Measurements from ENCODE around the gene PDSS1. TPM values are rescaled to one million over a fixed set of nuclear protein-coding genes. Genes with fewer than 3 reads are reported as not detected.
"Not testable (repeated sequence)": the region's sequence is repeated elsewhere in the genome, so short reads cannot be mapped to it uniquely, and the experiment has no call there.

Gene PDSS1
- total RNA-seq, 1 donor from 2014 or later: 14.1 TPM

- TF ChIP-seq CTCF (conservative IDR thresholded peaks at IDR 0.05): no peak
- Mint-ChIP-seq H3K9me3 (no peaks in the 10 kb centered on the region), H3K27ac (no peak overlapping the region), H3K36me3 (no peaks in the 10 kb centered on the region), H3K4me1 (ENCODE audit: unreplicated experiment) (no peaks in the 10 kb centered on the region), H3K4me3 (no peak overlapping the region), H3K27me3 (peaks cover 10% of the 10 kb centered on the region)
- DNase-seq (ENCODE audit: extremely low spot score, unreplicated experiment): no peak
Observed at GRCh38 chr10:26662864-26663263, 34.6 kb upstream of the PDSS1 start.

GRCh38 chr10:26665080-26666048 lies 32.1 kb upstream of the PDSS1 start:
- Mint-ChIP-seq H3K4me1 (ENCODE audit: unreplicated experiment) (no peaks in the 10 kb centered on the region), H3K27ac (no peak overlapping the region), H3K27me3 (no peaks in the 10 kb centered on the region), H3K4me3 (no peak overlapping the region), H3K9me3 (no peaks in the 10 kb centered on the region), H3K36me3 (no peaks in the 10 kb centered on the region)
- no peak for DNase-seq (ENCODE audit: extremely low spot score, unreplicated experiment)
- TF ChIP-seq CTCF (conservative IDR thresholded peaks at IDR 0.05): no peak

GRCh38 chr10:26675873-26676257 lies 21.6 kb upstream of the PDSS1 start:
- DNase-seq (ENCODE audit: extremely low spot score, unreplicated experiment): no peak
- no peaks in the 10 kb centered on the region for H3K36me3 Mint-ChIP-seq
- no peak overlapping the region for H3K4me3 Mint-ChIP-seq
- no peaks in the 10 kb centered on the region for H3K9me3 Mint-ChIP-seq
- no peaks in the 10 kb centered on the region for H3K4me1 Mint-ChIP-seq (ENCODE audit: unreplicated experiment)
- H3K27ac Mint-ChIP-seq: no peak overlapping the region
- TF ChIP-seq CTCF (conservative IDR thresholded peaks at IDR 0.05): no peak
- H3K27me3 Mint-ChIP-seq: no peaks in the 10 kb centered on the region

- no peak overlapping the region for H3K4me3 Mint-ChIP-seq
- peaks cover 4% of the 10 kb centered on the region for H3K27me3 Mint-ChIP-seq
- no peaks in the 10 kb centered on the region for H3K4me1 Mint-ChIP-seq (ENCODE audit: unreplicated experiment)
- TF ChIP-seq CTCF (conservative IDR thresholded peaks at IDR 0.05): no peak
- H3K27ac Mint-ChIP-seq: no peak overlapping the region
- H3K36me3 Mint-ChIP-seq: no peaks in the 10 kb centered on the region
- DNase-seq (ENCODE audit: extremely low spot score, unreplicated experiment): no peak
- no peaks in the 10 kb centered on the region for H3K9me3 Mint-ChIP-seq
Observed at GRCh38 chr10:26679588-26679987, 17.9 kb upstream of the PDSS1 start.

- Mint-ChIP-seq H3K9me3 (no peaks in the 10 kb centered on the region), H3K4me1 (ENCODE audit: unreplicated experiment) (no peaks in the 10 kb centered on the region), H3K4me3 (no peak overlapping the region), H3K36me3 (no peaks in the 10 kb centered on the region), H3K27ac (no peak overlapping the region), H3K27me3 (peaks cover 5% of the 10 kb centered on the region)
- DNase-seq (ENCODE audit: extremely low spot score, unreplicated experiment): no peak
- no peak for TF ChIP-seq CTCF (conservative IDR thresholded peaks at IDR 0.05)
Observed at GRCh38 chr10:26681076-26681475, 16.4 kb upstream of the PDSS1 start.

- not testable (repeated sequence) for H3K36me3 Mint-ChIP-seq; H3K4me1 Mint-ChIP-seq (ENCODE audit: unreplicated experiment); DNase-seq (ENCODE audit: extremely low spot score, unreplicated experiment); H3K4me3 Mint-ChIP-seq; H3K27me3 Mint-ChIP-seq; H3K9me3 Mint-ChIP-seq; H3K27ac Mint-ChIP-seq
Observed at GRCh38 chr10:26681971-26682370, 15.5 kb upstream of the PDSS1 start.
